Liver (tissue), 9 donors: ENCODE data around the gene TMED6. TPM values are rescaled to one million over a fixed set of nuclear protein-coding genes. Genes with fewer than 3 reads are reported as not detected.

Source experiments
- DNase-seq: peaks from one replicate; pipeline ENCODE4 v3.0.0-alpha.2; 2017; ENCODE audit warnings: low spot score
- H3K27ac ChIP-seq, 2 donors: one replicate each; pipeline ENCODE4 v1.7.0; 2013; ENCODE audit warnings: inconsistent platforms in 2 of 2, low read length in 2 of 2, control low read depth in 1 of 2, low read depth in 1 of 2, mild to moderate bottlenecking in 1 of 2
- H3K27me3 ChIP-seq, 4 donors: one replicate each; pipeline versions ENCODE4 v1.6.1 to v1.7.0; 2013; ENCODE audit warnings: low read length in 3 of 4, inconsistent platforms in 1 of 4, mild to moderate bottlenecking in 1 of 4, moderate library complexity in 1 of 4; ENCODE audit not compliant: control insufficient read depth in 4 of 4, insufficient read depth in 4 of 4
- H3K36me3 ChIP-seq, 4 donors: one replicate each; pipeline versions ENCODE4 v1.6.1 to v1.7.0; 2013; ENCODE audit warnings: low read length in 3 of 4, mild to moderate bottlenecking in 3 of 4, low read depth in 1 of 4, moderate library complexity in 1 of 4; ENCODE audit not compliant: control insufficient read depth in 4 of 4, insufficient read depth in 3 of 4
- H3K4me1 ChIP-seq, 4 donors: one replicate each; pipeline versions ENCODE4 v1.6.1 to v1.7.0; 2013; ENCODE audit warnings: low read length in 3 of 4, mild to moderate bottlenecking in 3 of 4, moderate library complexity in 1 of 4; ENCODE audit not compliant: control insufficient read depth in 4 of 4, insufficient read depth in 4 of 4
- H3K4me3 ChIP-seq, 3 donors: one replicate each; pipeline versions ENCODE4 v1.6.1 to v1.7.0; 2013; ENCODE audit warnings: low read length in 3 of 3, control low read depth in 1 of 3, low read depth in 1 of 3, mild to moderate bottlenecking in 1 of 3
- H3K9ac ChIP-seq, 2 donors: one replicate each; pipeline ENCODE4 v1.7.0; 2013; ENCODE audit warnings: low read length in 2 of 2, mild to moderate bottlenecking in 2 of 2, moderate library complexity in 2 of 2, control low read depth in 1 of 2, low read depth in 1 of 2
- H3K9me3 ChIP-seq, 4 donors: one replicate each; pipeline versions ENCODE4 v1.6.1 to v1.7.0; 2013; ENCODE audit warnings: low read length in 3 of 4; ENCODE audit not compliant: control insufficient read depth in 4 of 4
- ATF3 ChIP-seq: IDR thresholded peaks from 2 replicates; pipeline ENCODE4 v1.6.1; 2016; ENCODE audit warnings: antibody characterized with exemption
- EGR1 ChIP-seq, 2 donors: IDR thresholded peaks; 2 replicates each; pipeline ENCODE4 v1.6.1; 2016 to 2018; ENCODE audit warnings: antibody characterized with exemption in 2 of 2, low read depth in 2 of 2
- FOXA1 ChIP-seq: IDR thresholded peaks from 2 replicates; pipeline ENCODE4 v1.6.1; 2016; ENCODE audit warnings: antibody characterized with exemption
- FOXA2 ChIP-seq: IDR thresholded peaks from 2 replicates; pipeline ENCODE4 v1.6.1; 2016; ENCODE audit warnings: antibody characterized with exemption
- GABPA ChIP-seq, 2 donors: IDR thresholded peaks in 1 of 2; conservative IDR thresholded peaks in 1 of 2; 2 replicates each; pipeline ENCODE4 v1.6.1; 2016; ENCODE audit warnings: antibody characterized with exemption in 2 of 2, mild to moderate bottlenecking in 1 of 2, moderate library complexity in 1 of 2
- HNF4A ChIP-seq, 2 donors: conservative IDR thresholded peaks; 2 replicates each; pipeline ENCODE4 v1.6.1; 2016; ENCODE audit warnings: antibody characterized with exemption in 2 of 2, mild to moderate bottlenecking in 2 of 2
- HNF4G ChIP-seq: IDR thresholded peaks from 2 replicates; pipeline ENCODE4 v1.6.1; 2016; ENCODE audit warnings: antibody characterized with exemption
- JUND ChIP-seq, 2 donors: IDR thresholded peaks; 2 replicates each; pipeline ENCODE4 v1.6.1; 2016; ENCODE audit warnings: antibody characterized with exemption in 2 of 2
- NR2F2 ChIP-seq: IDR thresholded peaks from 2 replicates; pipeline ENCODE4 v1.6.1; 2016; ENCODE audit warnings: antibody characterized with exemption
- RAD21 ChIP-seq, 2 donors: IDR thresholded peaks; 2 replicates each; pipeline ENCODE4 v1.6.1; 2016; ENCODE audit warnings: antibody characterized with exemption in 2 of 2, mild to moderate bottlenecking in 2 of 2
- RXRA ChIP-seq, 2 donors: IDR thresholded peaks; 2 replicates each; pipeline ENCODE4 v1.6.1; 2017 to 2018; ENCODE audit warnings: antibody characterized with exemption in 2 of 2, mild to moderate bottlenecking in 1 of 2
- SP1 ChIP-seq: IDR thresholded peaks from 2 replicates; pipeline ENCODE4 v1.6.1; 2018; ENCODE audit warnings: antibody characterized with exemption, mild to moderate bottlenecking
- TAF1 ChIP-seq: conservative IDR thresholded peaks from 2 replicates; pipeline ENCODE4 v1.6.1; 2016; ENCODE audit warnings: antibody characterized with exemption, mild to moderate bottlenecking
- YY1 ChIP-seq: IDR thresholded peaks from 2 replicates; pipeline ENCODE4 v1.6.1; 2016; ENCODE audit warnings: antibody characterized with exemption, mild to moderate bottlenecking
- ZBTB33 ChIP-seq: IDR thresholded peaks from 2 replicates; pipeline ENCODE4 v1.6.1; 2016; ENCODE audit warnings: antibody characterized with exemption
- WGBS: extraction: QIAGEN DNeasy Blood & Tissue Kit; methylation state at CpG from one replicate; pipeline ENCODE4 v1.1.7; 2013; 5-methylcytosine and 5-hydroxymethylcytosine counted together
- polyA plus RNA-seq, 2 donors: library from polyadenylated mRNA; stranded (reverse) in 1 of 2; unstranded in 1 of 2; fragments of 200-250 nt in 1 of 2; fragments of >200 nt in 1 of 2; fragmentation: Nextera tagmentation in 1 of 2; extraction: Ambion mirVana in 1 of 2; gene quantifications; one replicate each; pipeline versions ENCODE4 v1.2.1 to v1.2.3, GENCODE V29; 2013 to 2015
- total RNA-seq, 2 donors: library from RNA; depleted of rRNA; stranded (reverse); fragments of >200 nt; gene quantifications; one replicate each; pipeline ENCODE4 v1.2.3, GENCODE V29; 2014
- TF ChIP-seq, protein P1 (sequence below): fragments of 150-350 bp; IDR thresholded peaks from 2 replicates; pipeline ENCODE4 v1.5.1; 2017; ENCODE audit warnings: improper control_type of control experiment, low read depth, low read length; ENCODE audit not compliant: missing input control
- TF ChIP-seq, protein P2 (sequence below): IDR thresholded peaks from 2 replicates; pipeline ENCODE4 v1.6.1; 2016; ENCODE audit warnings: antibody characterized with exemption
- donor health status: healthy.
- donor health status: healthy.
- donor health status: healthy.
- donor health status: healthy.
- donor health status: healthy.

TMED6 gene
- total and polyA plus RNA-seq, 4 donors = 0.18 to 46.2 (median 11.0) TPM

DNA sequence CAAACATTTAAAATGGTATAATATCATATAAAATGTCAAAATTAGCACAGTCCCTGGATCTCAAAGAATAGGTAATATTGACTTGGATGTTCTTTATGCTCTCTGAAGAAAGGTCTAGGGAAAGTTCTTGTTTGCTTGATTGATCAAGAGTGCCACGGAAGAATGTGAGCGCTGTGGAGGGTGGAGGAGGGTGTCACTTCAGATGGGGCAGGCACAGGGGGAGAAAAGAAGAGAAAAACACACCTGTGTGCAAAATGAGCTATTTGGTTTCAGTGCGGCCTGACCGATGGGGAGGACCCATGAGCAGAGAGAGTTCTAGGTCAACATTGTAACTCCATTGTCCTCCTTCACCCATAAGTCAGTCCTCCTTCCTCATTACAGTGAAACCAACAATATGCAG lies 49.3 kb downstream of the TMED6 start:
- WGBS = 97% methylated on average over 4 of the region's 4 CpGs
- Histone ChIP-seq H3K36me3 (peaks cover 0 to 11% (median 2%) of the 10 kb centered on the region in 4 donors), H3K27me3 (no peaks in the 10 kb centered on the region), H3K4me1 (no peaks in the 10 kb centered on the region), H3K9me3 (no peaks in the 10 kb centered on the region), H3K27ac (no peak overlapping the region), H3K4me3 (no peak overlapping the region), H3K9ac (no peak overlapping the region)
- no peak for DNase-seq
- TF ChIP-seq JUND (IDR thresholded peaks at IDR 0.05) (no peak), RXRA (IDR thresholded peaks at IDR 0.05) (no peak), FOXA2 (no peak), YY1 (no peak), ZBTB33 (no peak), SP1 (no peak), EGR1 (IDR thresholded peaks at IDR 0.05; ENCODE audit: low read depth in 2 of 2) (no peak), HNF4G (no peak), ATF3 (no peak), TAF1 (no peak), FOXA1 (no peak), GABPA (IDR thresholded peaks at IDR 0.05 in 1 of 2, conservative IDR thresholded peaks at IDR 0.05 in 1 of 2) (no peak), HNF4A (conservative IDR thresholded peaks at IDR 0.05) (no peak)
- TF ChIP-seq, protein P1, sequence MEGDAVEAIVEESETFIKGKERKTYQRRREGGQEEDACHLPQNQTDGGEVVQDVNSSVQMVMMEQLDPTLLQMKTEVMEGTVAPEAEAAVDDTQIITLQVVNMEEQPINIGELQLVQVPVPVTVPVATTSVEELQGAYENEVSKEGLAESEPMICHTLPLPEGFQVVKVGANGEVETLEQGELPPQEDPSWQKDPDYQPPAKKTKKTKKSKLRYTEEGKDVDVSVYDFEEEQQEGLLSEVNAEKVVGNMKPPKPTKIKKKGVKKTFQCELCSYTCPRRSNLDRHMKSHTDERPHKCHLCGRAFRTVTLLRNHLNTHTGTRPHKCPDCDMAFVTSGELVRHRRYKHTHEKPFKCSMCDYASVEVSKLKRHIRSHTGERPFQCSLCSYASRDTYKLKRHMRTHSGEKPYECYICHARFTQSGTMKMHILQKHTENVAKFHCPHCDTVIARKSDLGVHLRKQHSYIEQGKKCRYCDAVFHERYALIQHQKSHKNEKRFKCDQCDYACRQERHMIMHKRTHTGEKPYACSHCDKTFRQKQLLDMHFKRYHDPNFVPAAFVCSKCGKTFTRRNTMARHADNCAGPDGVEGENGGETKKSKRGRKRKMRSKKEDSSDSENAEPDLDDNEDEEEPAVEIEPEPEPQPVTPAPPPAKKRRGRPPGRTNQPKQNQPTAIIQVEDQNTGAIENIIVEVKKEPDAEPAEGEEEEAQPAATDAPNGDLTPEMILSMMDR = no peak
- TF ChIP-seq, protein P2, sequence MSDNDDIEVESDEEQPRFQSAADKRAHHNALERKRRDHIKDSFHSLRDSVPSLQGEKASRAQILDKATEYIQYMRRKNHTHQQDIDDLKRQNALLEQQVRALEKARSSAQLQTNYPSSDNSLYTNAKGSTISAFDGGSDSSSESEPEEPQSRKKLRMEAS = no peak

GRCh38 chr16:69301861-69302260 lies 49.7 kb downstream of the TMED6 start:
- TF ChIP-seq RXRA (IDR thresholded peaks at IDR 0.05) = no peak
- no peak for TF ChIP-seq FOXA1
- TF ChIP-seq ATF3 = no peak
- TF ChIP-seq, protein P1 = no peak
- TF ChIP-seq TAF1 = no peak
- TF ChIP-seq RAD21 (IDR thresholded peaks at IDR 0.05) = no peak
- TF ChIP-seq, protein P2 = no peak
- TF ChIP-seq NR2F2 = no peak
- WGBS = 92% methylated on average over 4 of the region's 4 CpGs
- Histone ChIP-seq H3K27ac (no peak overlapping the region), H3K4me3 (no peak overlapping the region), H3K27me3 (no peaks in the 10 kb centered on the region), H3K36me3 (peaks cover 0 to 11% (median 2%) of the 10 kb centered on the region in 4 donors), H3K4me1 (no peaks in the 10 kb centered on the region), H3K9ac (no peak overlapping the region), H3K9me3 (no peaks in the 10 kb centered on the region)
- DNase-seq = no peak
